Stimulated activated CD8-positive, alpha-beta memory T cell treated with anti-CD3 and anti-CD28 coated beads, Interleukin-12 subunit alpha, Interleukin-12 subunit beta, amount 100 ng/mL, for 24 hours (primary cell): ENCODE measurements around the gene EFTUD2.

Experiments used
- DNase-seq: peaks from one replicate; pipeline ENCODE4 v3.0.0-alpha.2; 2020; ENCODE audit errors: extremely low read depth

EFTUD2 gene

GRCh38 chr17:44925731-44926697, 26.8 kb upstream of the EFTUD2 start:
- no peak for DNase-seq

- no peak for DNase-seq
These were observed 24.9 kb upstream of the EFTUD2 start for GRCh38 chr17:44924107-44924544.

GRCh38 chr17:44922746-44923470, 23.7 kb upstream of the EFTUD2 start:
- DNase-seq: no peak

GRCh38 chr17:44922136-44922535, 22.9 kb upstream of the EFTUD2 start:
- no peak for DNase-seq

GRCh38 chr17:44921122-44921882, 22.1 kb upstream of the EFTUD2 start:
- DNase-seq: no peak

GRCh38 chr17:44920565-44920940, 21.3 kb upstream of the EFTUD2 start:
- no peak for DNase-seq

GRCh38 chr17:44919885-44920564, 20.8 kb upstream of the EFTUD2 start:
- DNase-seq: no peak

GRCh38 chr17:44919411-44919810, 20.2 kb upstream of the EFTUD2 start:
- DNase-seq: no peak

GRCh38 chr17:44918006-44918405, 18.8 kb upstream of the EFTUD2 start:
- DNase-seq: no peak

- DNase-seq: no peak
These were observed 18.2 kb upstream of the EFTUD2 start for GRCh38 chr17:44917456-44917855.

- no peak for DNase-seq
These were observed 17.6 kb upstream of the EFTUD2 start for GRCh38 chr17:44916781-44917241.

GRCh38 chr17:44915862-44916780, 16.9 kb upstream of the EFTUD2 start:
- DNase-seq: no peak

GRCh38 chr17:44915321-44915726, 16.1 kb upstream of the EFTUD2 start, which contains the start of gene GFAP:
Gene GFAP, minus strand, starts transcription at chr17:44915500. Its CDS starts 14 bp downstream, at chr17:44915486.
- no peak for DNase-seq

- no peak for DNase-seq
These were observed 15.5 kb upstream of the EFTUD2 start for GRCh38 chr17:44914698-44915271.

- no peak for DNase-seq
These were observed 14.9 kb upstream of the EFTUD2 start for GRCh38 chr17:44914148-44914547.

- DNase-seq: no peak
These were observed 14.4 kb upstream of the EFTUD2 start for GRCh38 chr17:44913676-44914075.

- DNase-seq: no peak
These were observed 13.7 kb upstream of the EFTUD2 start for GRCh38 chr17:44912763-44913544.

GRCh38 chr17:44911133-44912001, 12.1 kb upstream of the EFTUD2 start:
- DNase-seq: no peak
